H1 (cell line): ENCODE measurements around the gene ITPR1. TPM values are rescaled to one million over a fixed set of nuclear protein-coding genes. Genes with fewer than 3 reads are reported as not detected.

Source experiments
- CTCF ChIA-PET: fragments of 300-600 bp; sonication (Branson Sonifier 250); formaldehyde crosslinking; loops from one replicate; lab custom pipeline; 2021; ENCODE audit not compliant: partially characterized antibody; lab: Charles Lee
- POLR2A ChIA-PET: fragments of 300-600 bp; sonication (Branson Sonifier 250); formaldehyde crosslinking; loops from one replicate; lab custom pipeline; 2021; ENCODE audit warnings: inconsistent platforms; ENCODE audit not compliant: partially characterized antibody; lab: Charles Lee
- DNase-seq, 2 experiments: peaks; one replicate each; pipeline versions ENCODE4 v3.0.0 to v3.0.0-alpha.2; 2010 to 2022; ENCODE audit warnings: low spot score in 2 of 2, low read depth in 1 of 2, mixed read lengths in 1 of 2
- FAIRE-seq: peaks from 2 replicates; lab custom pipeline; 2011; peaks lifted over from hg19 to GRCh38; lab: Jason Lieb, UNC
- H2AFZ ChIP-seq: 2 replicates; pipeline ENCODE4 v1.8.1; 2012; ENCODE audit warnings: low read length, inconsistent platforms
- H2AK5ac ChIP-seq: 2 replicates; pipeline ENCODE4 v1.6.1; 2013; ENCODE audit warnings: low read depth, low read length
- H2BK120ac ChIP-seq: replicated peaks from 2 replicates; pipeline ENCODE3; 2013; ENCODE audit warnings: low read depth, low read length, inconsistent platforms
- H2BK12ac ChIP-seq: 2 replicates; pipeline ENCODE4 v1.6.1; 2013; ENCODE audit warnings: low read depth, low read length
- H2BK15ac ChIP-seq: 2 replicates; pipeline ENCODE4 v1.6.1; 2013; ENCODE audit warnings: low read length
- H2BK20ac ChIP-seq: 2 replicates; pipeline ENCODE4 v1.6.1; 2013; ENCODE audit warnings: low read length
- H2BK5ac ChIP-seq: 2 replicates; pipeline ENCODE4 v1.6.1; 2013; ENCODE audit warnings: low read depth, low read length
- H3K14ac ChIP-seq: 2 replicates; pipeline ENCODE4 v1.6.1; 2013; ENCODE audit warnings: inconsistent platforms; ENCODE audit not compliant: insufficient read length
- H3K18ac ChIP-seq: 2 replicates; pipeline ENCODE4 v1.6.1; 2013; ENCODE audit warnings: low read length; ENCODE audit errors: extremely low read depth
- H3K23ac ChIP-seq: 2 replicates; pipeline ENCODE4 v1.6.1; 2013; ENCODE audit warnings: inconsistent platforms; ENCODE audit not compliant: insufficient read length
- H3K23me2 ChIP-seq: 2 replicates; pipeline ENCODE4 v1.6.1; 2013; ENCODE audit warnings: low read depth, low read length
- H3K27ac ChIP-seq: 2 replicates; pipeline ENCODE4 v1.6.1; 2011; ENCODE audit warnings: low read depth, low read length, inconsistent platforms
- H3K27me3 ChIP-seq, 4 experiments: replicated peaks in 1 of 4; 1 replicate in 1 of 4; 2 replicates in 3 of 4; pipeline versions ENCODE4 v1.6.1 to v1.8.1; 2011 to 2013; ENCODE audit warnings: low read length in 3 of 4, mild to moderate bottlenecking in 3 of 4, inconsistent platforms in 2 of 4, mixed read lengths in 2 of 4, moderate library complexity in 1 of 4; ENCODE audit not compliant: control insufficient read depth in 3 of 4, insufficient read depth in 3 of 4; ENCODE audit errors: extremely low read depth in 1 of 4
- H3K36me3 ChIP-seq, 4 experiments: 2 replicates each; pipeline versions ENCODE4 v1.6.1 to v1.8.1; 2011 to 2013; ENCODE audit warnings: mild to moderate bottlenecking in 4 of 4, low read length in 3 of 4, moderate library complexity in 2 of 4, control low read depth in 1 of 4, inconsistent platforms in 1 of 4; ENCODE audit not compliant: insufficient read depth in 4 of 4, control insufficient read depth in 2 of 4
- H3K4ac ChIP-seq: replicated peaks from 2 replicates; pipeline ENCODE3; 2013; ENCODE audit warnings: low read length, low read depth, mixed read lengths, inconsistent platforms; ENCODE audit not compliant: insufficient read length
- H3K4me1 ChIP-seq, 4 experiments: replicated peaks in 1 of 4; 1 replicate in 1 of 4; 2 replicates in 3 of 4; pipeline versions ENCODE4 v1.6.1 to v1.8.1; 2011 to 2013; ENCODE audit warnings: low read length in 3 of 4, inconsistent platforms in 2 of 4, mixed read lengths in 1 of 4; ENCODE audit not compliant: insufficient read depth in 4 of 4, control insufficient read depth in 3 of 4
- H3K4me2 ChIP-seq, 2 experiments: 2 replicates each; pipeline versions ENCODE4 v1.6.1 to v1.8.1; 2011 to 2013; ENCODE audit warnings: low read depth in 2 of 2, low read length in 2 of 2, control low read depth in 1 of 2, inconsistent platforms in 1 of 2, mild to moderate bottlenecking in 1 of 2; ENCODE audit not compliant: insufficient read depth in 1 of 2
- H3K4me3 ChIP-seq, 4 experiments: fragments of 200-600, 300-600 bp in 1 of 4; sonication (generic), shearing (Covaris generic), sonication (Bioruptor Twin) in 1 of 4; 2 replicates each; pipeline versions ENCODE4 v1.5.1 to v1.8.1; 2011 to 2016; ENCODE audit warnings: low read length in 4 of 4, low read depth in 3 of 4, control low read depth in 2 of 4, inconsistent platforms in 2 of 4, mild to moderate bottlenecking in 2 of 4, mixed read lengths in 1 of 4, moderate library complexity in 1 of 4; ENCODE audit not compliant: insufficient read depth in 2 of 4; ENCODE audit errors: extremely low read depth in 1 of 4
- H3K56ac ChIP-seq: replicated peaks from 2 replicates; pipeline ENCODE3; 2013; ENCODE audit warnings: low read depth, mild to moderate bottlenecking, mixed read lengths, low read length, inconsistent platforms; ENCODE audit not compliant: insufficient read length
- H3K79me1 ChIP-seq: 2 replicates; pipeline ENCODE4 v1.6.1; 2013; ENCODE audit warnings: low read depth, low read length, control low read depth
- H3K79me2 ChIP-seq, 2 experiments: 2 replicates each; pipeline versions ENCODE4 v1.6.1 to v1.8.1; 2012 to 2013; ENCODE audit warnings: low read length in 2 of 2, mild to moderate bottlenecking in 2 of 2, inconsistent platforms in 1 of 2; ENCODE audit not compliant: insufficient read depth in 2 of 2, control insufficient read depth in 1 of 2
- H3K9ac ChIP-seq, 4 experiments: replicated peaks in 1 of 4; 1 replicate in 1 of 4; 2 replicates in 3 of 4; pipeline versions ENCODE4 v1.6.1 to v1.8.1; 2011 to 2013; ENCODE audit warnings: low read depth in 3 of 4, low read length in 3 of 4, control low read depth in 2 of 4, mild to moderate bottlenecking in 2 of 4, moderate library complexity in 2 of 4, inconsistent platforms in 1 of 4; ENCODE audit errors: extremely low read depth in 1 of 4
- H3K9me3 ChIP-seq, 2 experiments: 2 replicates each; pipeline versions ENCODE4 v1.6.1 to v1.8.1; 2012 to 2013; ENCODE audit warnings: mild to moderate bottlenecking in 2 of 2, moderate library complexity in 2 of 2, control low read depth in 1 of 2, inconsistent platforms in 1 of 2, low read depth in 1 of 2, low read length in 1 of 2, mixed read lengths in 1 of 2; ENCODE audit not compliant: insufficient read depth in 2 of 2
- H4K20me1 ChIP-seq, 2 experiments: replicated peaks in 1 of 2; 2 replicates each; pipeline versions ENCODE3 to v1.8.1; 2011 to 2013; ENCODE audit warnings: inconsistent platforms in 2 of 2, low read length in 2 of 2, mild to moderate bottlenecking in 1 of 2; ENCODE audit not compliant: insufficient read depth in 2 of 2, control insufficient read depth in 1 of 2
- H4K5ac ChIP-seq: 2 replicates; pipeline ENCODE4 v1.6.1; 2013; ENCODE audit warnings: low read length, low read depth, mixed read lengths, inconsistent platforms; ENCODE audit not compliant: insufficient read length
- H4K8ac ChIP-seq: 2 replicates; pipeline ENCODE4 v1.8.0; 2013; ENCODE audit warnings: mild to moderate bottlenecking, moderate library complexity, low read length, inconsistent platforms; ENCODE audit not compliant: insufficient read depth; ENCODE audit errors: extremely low read depth
- H4K91ac ChIP-seq: replicated peaks from 2 replicates; pipeline ENCODE3; 2013; ENCODE audit warnings: low read length, mixed read lengths, inconsistent platforms; ENCODE audit not compliant: insufficient read length
- ATF3 ChIP-seq: IDR thresholded peaks from 2 replicates; pipeline ENCODE4 v1.6.1; 2011; ENCODE audit warnings: low read depth, mild to moderate bottlenecking, low read length; ENCODE audit not compliant: insufficient read depth
- BCL11A ChIP-seq, 2 experiments: IDR thresholded peaks; one replicate each; pipeline ENCODE4 v1.6.1; 2011; ENCODE audit warnings: low read depth in 2 of 2, low read length in 2 of 2, mild to moderate bottlenecking in 2 of 2
- CBX8 ChIP-seq: fragments of 300-800, 300-1000 bp; sonication (generic); IDR thresholded peaks from 2 replicates; pipeline ENCODE4 v1.7.1; 2016; ENCODE audit warnings: low read depth, low read length, borderline replicate concordance
- CEBPB ChIP-seq: IDR thresholded peaks from 2 replicates; pipeline ENCODE4 v1.6.1; 2012; ENCODE audit warnings: low read depth, low read length
- CREB1 ChIP-seq: IDR thresholded peaks from 2 replicates; pipeline ENCODE4 v1.6.1; 2012; ENCODE audit warnings: inconsistent platforms
- EGR1 ChIP-seq: IDR thresholded peaks from 2 replicates; pipeline ENCODE4 v1.6.1; 2011; ENCODE audit warnings: low read depth, low read length, borderline replicate concordance
- EZH2 ChIP-seq: fragments of 200-600 bp; sonication (generic); IDR thresholded peaks from 2 replicates; pipeline ENCODE4 v1.7.1; 2012; ENCODE audit warnings: low read depth, mild to moderate bottlenecking, moderate library complexity, low read length, inconsistent platforms; ENCODE audit not compliant: severe bottlenecking
- JUND ChIP-seq: IDR thresholded peaks from 2 replicates; pipeline ENCODE4 v1.6.1; 2011; ENCODE audit warnings: mild to moderate bottlenecking, improper control_type of control experiment, low read length
- KDM1A ChIP-seq: fragments of 200-600, 300-600 bp; sonication (generic); IDR thresholded peaks from 2 replicates; pipeline ENCODE4 v1.7.1; 2016; ENCODE audit warnings: mild to moderate bottlenecking, low read length, borderline replicate concordance
- POLR2AphosphoS5 ChIP-seq: IDR thresholded peaks from 2 replicates; pipeline ENCODE4 v1.6.1; 2011; ENCODE audit warnings: low read depth, low read length
- POU5F1 ChIP-seq: IDR thresholded peaks from 2 replicates; pipeline ENCODE4 v1.6.1; 2011; ENCODE audit warnings: low read depth, mild to moderate bottlenecking, low read length, moderate library complexity
- TAF7 ChIP-seq: optimal IDR thresholded peaks from 2 replicates; pipeline ENCODE3; 2011; ENCODE audit warnings: low read depth, mild to moderate bottlenecking, inconsistent platforms, low read length, moderate library complexity, borderline replicate concordance
- WGBS, 2 experiments: shearing (Covaris generic) in 1 of 2; methylation state at CpG; one replicate each; pipeline versions ENCODE4 v1.1.6 to v1.1.7; 2013 to 2015; ENCODE audit warnings: low lambda C conversion rate in 2 of 2, mixed read lengths in 2 of 2, inconsistent platforms in 1 of 2, low coverage in 1 of 2, missing lambda C conversion rate in 1 of 2; ENCODE audit not compliant: insufficient replicate concordance in 2 of 2, insufficient coverage in 1 of 2, insufficient read length in 1 of 2; ENCODE audit errors: extremely low coverage in 1 of 2, missing lambda C conversion rate in 1 of 2; 5-methylcytosine and 5-hydroxymethylcytosine counted together
- polyA plus RNA-seq, 7 experiments: library from polyadenylated mRNA; depleted of rRNA in 3 of 7; stranded (reverse) in 5 of 7; unstranded in 2 of 7; fragments of >200 nt in 5 of 7; fragments of 200-250 nt in 2 of 7; gene quantifications; 1 replicate in 5 of 7; 2 replicates in 1 of 7; 4 replicates in 1 of 7; pipeline versions ENCODE4 v1.2.1 to v1.2.3, GENCODE V29; 2011 to 2013; ENCODE audit warnings: missing spikeins in 2 of 7, mixed read lengths in 2 of 7
- total RNA-seq: library from RNA; stranded (reverse); fragmentation: NEBNext Ultra II Directional; extraction: Animal tissue kit (Norgen Biotek cat#: 25700); gene quantifications from 2 replicates; pipeline ENCODE4 v1.2.1, GENCODE V29; 2021

Gene ITPR1
- total and polyA plus RNA-seq, 2 of the 8 experiments (the other 6 are each of a cell fraction or from before 2014, with no cell fraction given), result 2.5 to 16.3 TPM

DNA sequence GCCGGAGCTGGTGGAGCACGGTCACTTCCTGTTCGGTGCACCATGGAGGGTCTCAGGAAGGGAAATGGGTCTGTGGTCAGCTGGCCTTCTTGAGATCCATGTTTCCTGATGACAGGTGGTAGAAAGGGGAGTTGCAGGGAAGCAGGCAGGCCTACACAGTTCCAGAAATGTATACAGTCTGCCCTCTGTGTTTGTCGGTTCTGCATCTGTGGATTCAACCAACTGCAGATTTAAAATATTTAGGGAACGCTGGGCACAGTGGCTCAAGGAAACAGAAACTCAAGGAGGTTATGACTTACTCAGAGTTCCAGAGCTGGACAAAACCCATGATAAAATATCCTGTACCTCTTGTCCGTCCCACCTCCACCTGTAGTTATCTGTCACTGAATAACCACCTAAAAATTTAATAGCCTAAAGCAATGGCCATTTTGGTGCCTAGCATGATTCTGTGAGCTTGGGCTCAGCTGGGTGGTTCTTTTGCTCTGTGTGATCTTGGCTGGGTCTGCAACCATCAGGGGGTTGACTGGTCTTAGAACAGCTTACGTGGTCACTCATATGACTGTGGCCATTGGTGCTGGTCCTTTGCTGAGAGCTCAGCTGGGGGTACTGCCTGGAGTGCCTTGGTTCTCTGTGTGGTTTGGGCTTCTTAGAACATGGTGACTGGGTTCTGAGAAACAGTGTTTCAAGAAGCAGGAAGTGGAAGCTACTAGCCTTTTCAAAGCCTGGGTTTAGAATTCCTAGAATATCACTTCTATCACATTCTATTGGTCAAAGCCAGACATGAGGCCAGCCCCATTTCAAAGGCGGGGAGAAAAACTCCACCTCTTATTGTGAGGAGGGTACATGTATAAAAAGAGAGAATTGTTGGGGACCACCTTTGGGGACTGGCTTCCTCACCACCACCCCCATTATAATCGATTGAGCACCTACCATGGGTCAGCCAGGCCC is 246.4 kb downstream of the ITPR1 start:
- Histone ChIP-seq H3K56ac (no peak overlapping the region), H2BK12ac (no peak overlapping the region), H4K8ac (no peak overlapping the region), H3K4me2 (no peak overlapping the region), H3K27ac (no peak overlapping the region), H3K9ac (no peak overlapping the region), H2BK20ac (no peak overlapping the region), H3K4ac (no peak overlapping the region), H4K5ac (no peak overlapping the region), H3K36me3 (no peaks in the 10 kb centered on the region), H4K91ac (no peak overlapping the region), H3K23me2 (no peaks in the 10 kb centered on the region), H3K79me1 (no peaks in the 10 kb centered on the region), H3K14ac (no peak overlapping the region), H2BK120ac (no peak overlapping the region), H3K79me2 (no peaks in the 10 kb centered on the region), H2AFZ (no peak overlapping the region), H3K4me3 (no peak overlapping the region), H3K27me3 (no peaks in the 10 kb centered on the region), H3K18ac (no peak overlapping the region), H2BK15ac (no peak overlapping the region), H2AK5ac (no peak overlapping the region), H4K20me1 (no peaks in the 10 kb centered on the region), H3K23ac (no peak overlapping the region), H3K9me3 (no peaks in the 10 kb centered on the region), H3K4me1 (no peaks in the 10 kb centered on the region), H2BK5ac (no peak overlapping the region)
- FAIRE-seq (no peak), DNase-seq (no peak)
- POLR2A ChIA-PET, result interaction anchor here (1.6 kb wide), 1 partner anchor 11 kb away, joined by 4 read pairs; no protein-coding TSS in a partner anchor
- 80% methylated on average over 9 of the region's 9 CpGs; no CpG with 5 or more reads in 1 of the 2 experiments for WGBS, 2 experiments
- CTCF ChIA-PET, result interaction anchor here (1.1 to 1.5 kb wide), 3 partner anchors 16 to 28 kb away, joined by 3 to 6 read pairs (median 4); no protein-coding TSS in a partner anchor
- TF ChIP-seq EZH2 (no peak), EGR1 (no peak), ATF3 (no peak), TAF7 (no peak), BCL11A (IDR thresholded peaks at IDR 0.05; ENCODE audit: low read depth in 2 of 2, low read length in 2 of 2) (no peak), CBX8 (no peak), CEBPB (no peak), POU5F1 (no peak), CREB1 (no peak), JUND (no peak), POLR2AphosphoS5 (no peak), KDM1A (no peak)
